GM18870 (cell line): ENCODE measurements around the gene CNTNAP2.

Experiments used
- ATAC-seq: cut with Tn5 transposase; IDR thresholded peaks from one replicate; pipeline ENCODE4 v1.9.1; 2021; ENCODE audit warnings: moderate library complexity; ENCODE audit not compliant: unreplicated experiment

Gene CNTNAP2

DNA sequence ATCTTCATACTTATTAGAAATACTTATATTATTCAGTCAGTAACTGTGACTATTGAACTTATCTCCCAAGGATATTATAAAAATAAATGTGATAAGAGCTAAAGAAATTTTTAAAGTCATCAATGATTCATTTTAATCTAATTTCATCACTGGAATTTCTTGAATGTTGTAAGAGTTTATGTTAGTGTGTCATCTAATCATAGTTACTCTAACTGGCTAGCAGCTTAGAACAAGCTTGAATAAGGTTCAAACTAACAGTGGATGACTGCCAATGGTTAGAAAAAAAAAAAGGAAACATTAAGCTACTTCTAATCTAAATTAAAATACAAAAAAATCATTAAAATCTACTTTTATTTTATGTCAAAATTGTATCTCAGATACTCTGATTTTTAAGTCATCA, 1066.3 kb downstream of the CNTNAP2 start:
- ATAC-seq = no peak

DNA sequence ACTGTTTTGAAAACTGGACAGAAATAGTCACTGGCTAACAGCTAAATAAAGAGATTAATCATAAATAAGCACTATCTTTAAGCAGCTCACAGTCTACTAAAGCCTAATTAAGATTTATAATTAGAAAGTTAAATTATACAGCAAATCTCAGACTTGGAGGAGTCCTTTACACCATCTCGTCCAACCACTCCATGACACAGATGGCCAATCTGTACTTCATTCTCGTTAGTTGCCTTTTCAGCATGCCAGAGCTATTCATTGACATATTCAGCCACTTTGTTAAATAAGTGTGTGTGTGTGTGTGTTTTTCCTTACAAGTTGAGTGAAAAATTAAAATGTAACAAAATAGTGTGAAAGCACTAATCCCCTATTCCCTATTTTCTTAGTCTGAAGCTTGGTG, 1066.7 kb downstream of the CNTNAP2 start:
- ATAC-seq = no peak

DNA sequence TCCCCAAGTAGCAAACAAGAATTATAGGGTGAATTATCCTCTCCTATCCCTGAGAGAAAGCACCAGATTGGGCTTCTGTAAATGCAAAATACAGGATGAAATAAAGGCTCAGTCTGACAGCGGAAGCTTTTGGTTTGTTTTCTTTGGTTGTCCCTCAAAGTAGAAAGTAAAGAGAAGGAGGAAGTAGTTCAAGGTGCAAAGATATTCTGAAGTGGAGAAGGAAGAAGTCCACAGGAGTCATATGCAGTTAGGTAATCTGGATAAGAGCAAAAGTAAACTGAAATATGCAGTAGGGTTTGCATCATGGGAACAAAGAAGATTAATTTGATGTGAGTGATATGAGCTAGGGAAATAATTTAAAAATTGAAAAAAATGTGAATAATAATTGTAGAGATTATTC, 1071.9 kb downstream of the CNTNAP2 start:
- no peak for ATAC-seq

DNA sequence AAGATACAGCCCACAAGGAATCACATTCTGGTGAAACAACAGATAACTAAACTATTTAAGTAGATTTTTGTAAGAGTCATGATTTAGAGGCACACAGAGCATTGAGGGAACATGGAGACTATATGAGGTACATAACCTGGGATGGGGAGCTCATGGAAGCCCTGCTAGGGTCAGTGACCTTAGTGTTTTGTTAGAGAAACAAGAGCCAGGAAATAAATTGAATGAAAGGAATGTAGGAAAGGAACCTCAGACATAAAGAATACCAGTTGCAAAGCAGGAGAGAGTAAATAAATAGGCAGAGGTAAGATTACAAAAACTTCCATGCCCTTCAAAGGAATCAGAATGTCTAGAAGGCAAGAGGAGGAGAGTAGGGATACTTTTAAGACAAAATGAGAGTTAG, 1076.9 kb downstream of the CNTNAP2 start:
- ATAC-seq = no peak

DNA sequence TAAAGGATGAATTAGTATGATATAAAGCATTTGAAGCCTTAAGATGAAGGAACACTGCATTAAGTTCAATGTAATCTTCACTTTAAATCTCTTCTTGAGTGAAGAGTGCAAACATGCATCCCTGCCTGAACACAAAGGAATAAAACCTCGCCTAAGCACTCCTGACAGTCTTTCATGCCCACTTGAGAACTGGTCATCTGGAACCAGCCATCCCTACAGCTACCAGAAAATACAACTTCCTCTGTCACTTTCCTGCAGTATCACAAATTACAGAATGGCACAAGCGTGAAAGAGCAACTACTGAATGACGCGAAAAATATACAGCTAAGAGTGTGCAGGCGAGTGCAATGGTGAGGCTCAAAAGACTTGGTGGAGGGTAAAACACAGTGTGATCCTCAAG, 1079.9 kb downstream of the CNTNAP2 start:
- ATAC-seq = no peak

DNA sequence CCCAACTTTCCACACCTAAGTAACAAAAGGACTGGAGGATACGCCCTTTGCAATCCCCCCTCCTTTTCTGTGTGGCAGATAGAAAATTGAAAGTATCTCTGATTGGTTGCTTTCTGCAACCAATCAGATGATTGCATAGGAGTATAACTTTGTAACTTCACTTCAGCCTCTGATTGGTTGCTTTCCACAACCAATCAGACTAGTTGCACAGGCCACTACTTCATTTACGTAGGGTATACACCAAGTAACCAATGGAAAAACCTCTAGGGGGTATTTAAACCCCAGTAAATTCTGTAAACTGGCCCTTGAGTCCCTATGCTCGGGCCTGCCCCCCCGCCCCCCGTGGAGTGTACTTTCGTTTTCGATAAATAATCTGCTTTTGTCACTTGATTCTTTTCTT, 1080.4 kb downstream of the CNTNAP2 start:
- no peak for ATAC-seq

DNA sequence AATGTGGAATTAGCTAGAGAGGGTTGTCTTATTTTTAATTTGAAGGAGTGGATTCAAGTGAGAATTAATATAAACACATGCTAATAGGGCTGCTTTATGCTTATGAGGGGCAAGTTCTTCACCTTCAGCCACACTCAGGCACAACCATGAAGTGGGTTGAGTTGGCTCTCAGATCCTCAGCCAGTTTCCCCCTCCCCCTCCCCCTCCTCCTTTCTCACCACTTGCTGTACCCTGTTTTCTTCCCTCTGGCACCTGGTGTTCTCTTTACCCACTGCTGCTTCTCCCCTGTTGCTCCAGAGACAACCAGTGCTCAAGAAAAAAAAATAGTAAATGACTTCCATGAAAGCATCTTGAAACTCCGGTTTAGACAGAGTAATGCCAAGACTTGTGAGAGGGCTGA, 1083.3 kb downstream of the CNTNAP2 start:
- no peak for ATAC-seq

DNA sequence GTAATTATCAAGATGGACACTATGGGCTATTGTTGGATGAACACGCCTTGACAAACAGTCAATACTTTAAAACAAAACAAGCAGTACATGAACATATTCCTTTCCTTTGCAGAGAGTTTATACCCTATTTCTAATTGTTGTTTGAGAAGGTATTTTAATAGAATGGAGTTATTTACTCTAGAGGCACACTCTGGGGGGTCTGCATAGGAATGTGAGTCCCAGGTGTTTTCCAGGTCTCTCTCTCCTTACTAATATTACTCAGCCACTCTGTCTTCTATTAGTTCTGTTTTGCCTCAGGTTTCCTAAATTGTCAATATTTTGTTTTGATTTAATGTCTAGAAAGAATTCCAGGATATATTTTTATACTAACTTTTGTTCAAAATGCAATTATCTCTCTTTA, 1091.4 kb downstream of the CNTNAP2 start:
- ATAC-seq = no peak

DNA sequence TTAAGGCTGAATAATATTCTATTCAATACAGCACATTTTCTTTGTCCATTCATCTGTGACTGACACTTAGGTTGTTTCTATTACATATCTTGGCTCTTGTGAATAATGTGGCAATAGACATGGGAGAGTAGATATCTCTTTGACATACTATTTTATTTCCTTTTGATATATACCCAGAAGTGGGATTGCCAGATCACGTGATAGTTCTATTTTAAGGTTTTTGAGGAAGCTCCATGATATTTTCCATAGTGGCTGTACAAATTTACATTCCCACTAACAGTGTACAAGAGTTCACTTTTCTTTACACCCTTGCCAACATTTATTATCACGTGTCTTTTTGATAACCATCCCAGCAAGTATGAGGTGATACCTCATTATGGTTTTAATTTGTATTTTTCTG, 1114.7 kb downstream of the CNTNAP2 start:
- ATAC-seq = no peak

DNA sequence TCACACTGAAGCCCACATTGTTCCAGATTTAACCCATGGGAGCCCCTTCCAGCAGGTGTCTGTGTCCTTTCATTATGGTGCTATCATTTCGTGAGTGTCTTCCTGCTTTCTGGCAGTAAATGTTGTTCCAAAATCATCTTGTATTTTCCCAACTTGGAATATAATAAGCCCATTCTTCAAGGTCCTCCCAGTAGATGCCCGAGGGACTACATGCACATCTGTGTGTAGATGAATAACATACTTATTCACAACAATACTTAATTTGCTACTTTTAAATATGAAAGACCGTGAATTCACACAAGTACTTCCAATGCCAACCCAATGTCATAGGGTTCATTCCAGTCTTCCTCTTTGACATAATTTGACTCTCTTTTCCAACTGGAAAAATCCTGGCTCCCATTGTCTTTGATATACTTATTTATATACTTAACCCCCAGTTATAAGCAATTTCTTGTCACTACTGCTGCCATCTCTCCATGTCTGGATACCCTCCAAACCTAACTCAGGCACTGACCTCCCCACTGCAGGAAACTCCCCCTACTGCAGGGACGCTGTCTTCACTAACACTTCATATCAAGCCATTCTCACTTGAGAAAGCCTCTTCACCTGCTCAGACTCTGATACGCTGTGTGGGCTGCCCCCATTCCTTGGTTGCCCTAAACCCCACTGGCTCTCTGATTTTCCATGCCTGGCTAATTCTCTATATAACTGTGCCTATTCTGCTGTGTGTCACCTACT, 1119.2 kb downstream of the CNTNAP2 start:
- no peak for ATAC-seq

DNA sequence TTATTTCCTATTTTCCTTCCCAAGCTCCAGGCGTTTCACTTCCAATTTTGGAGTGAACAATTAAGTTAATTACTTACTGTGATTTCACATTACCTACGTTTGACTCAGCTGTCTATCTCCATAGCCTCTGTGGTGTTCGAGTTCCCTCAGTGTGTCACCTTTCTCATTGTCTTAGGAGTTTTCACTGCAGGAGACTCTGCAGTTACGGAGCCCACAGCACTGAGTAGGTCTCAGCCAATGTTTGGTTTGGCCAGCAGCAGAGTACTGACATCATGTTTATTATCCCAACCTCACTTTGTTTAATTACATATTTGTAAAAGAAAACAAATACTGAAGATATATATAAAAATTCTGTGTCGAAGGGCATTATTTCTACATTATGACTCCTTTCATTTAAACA, 1123.9 kb downstream of the CNTNAP2 start:
- ATAC-seq = no peak

DNA sequence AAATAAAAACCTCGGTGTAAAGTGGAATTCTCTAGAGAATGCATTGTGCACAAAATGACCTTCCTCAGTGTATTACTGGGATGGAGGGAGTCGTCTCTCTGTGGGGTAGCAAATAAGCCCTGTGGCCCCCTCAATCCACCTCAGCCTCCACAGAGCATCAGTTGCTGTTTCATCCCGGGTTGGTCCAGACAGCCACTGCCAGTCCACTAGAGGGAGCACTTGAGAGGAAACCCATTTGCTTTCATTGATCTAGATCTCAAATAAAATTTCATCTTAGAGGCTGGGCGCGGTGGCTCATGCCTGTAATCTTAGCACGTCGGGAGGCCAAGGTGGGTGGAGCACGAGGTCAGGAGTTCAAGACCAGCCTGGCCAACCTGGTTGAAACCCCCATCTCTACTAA, 1128.7 kb downstream of the CNTNAP2 start:
- ATAC-seq = no peak

DNA sequence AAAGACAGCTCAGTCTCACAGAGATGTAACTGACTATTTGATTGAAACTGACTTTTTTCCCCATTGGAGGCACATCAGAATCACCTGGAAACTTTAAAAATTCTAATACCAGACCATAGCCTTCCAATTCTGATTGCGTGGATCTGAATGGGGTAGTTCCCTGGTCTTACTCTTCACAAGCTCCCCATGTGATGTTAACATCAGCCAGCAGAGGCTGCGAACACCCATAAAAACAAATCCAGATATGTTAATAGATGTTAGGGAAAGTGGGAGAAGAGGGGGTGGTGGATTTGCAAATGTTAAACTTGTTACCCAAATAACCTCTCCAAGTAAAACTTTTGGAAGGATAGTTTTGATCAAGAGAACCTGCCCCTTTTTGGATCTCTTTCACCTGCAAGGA, 1133.4 kb downstream of the CNTNAP2 start:
- ATAC-seq = no peak

DNA sequence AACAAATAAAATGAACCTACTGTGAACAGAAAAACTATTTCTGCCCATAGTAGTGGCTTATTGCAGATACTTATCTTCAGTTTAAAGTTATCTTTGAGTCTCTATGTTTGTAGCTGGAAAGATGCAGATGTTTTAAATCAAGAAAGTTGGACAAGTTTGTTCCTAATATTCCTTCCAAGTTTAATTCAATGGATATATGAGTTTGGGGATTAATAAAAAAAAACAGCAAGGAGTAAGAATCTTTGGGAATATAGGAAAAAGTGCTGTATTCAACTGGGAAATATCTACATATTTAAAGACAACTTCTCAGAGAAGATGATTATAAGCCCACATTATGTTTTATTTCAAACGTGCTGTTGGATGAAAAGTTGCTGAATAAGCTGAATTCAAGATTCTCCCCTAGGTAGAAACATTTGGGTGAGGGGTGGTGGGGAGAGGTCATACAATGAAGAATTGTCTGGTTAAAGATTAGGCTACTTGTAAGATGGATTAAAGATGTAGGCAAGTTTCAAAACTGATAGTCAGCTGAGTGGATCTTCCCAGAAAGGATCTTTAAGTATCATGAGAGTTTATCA, 1135.2 kb downstream of the CNTNAP2 start:
- ATAC-seq = no peak

DNA sequence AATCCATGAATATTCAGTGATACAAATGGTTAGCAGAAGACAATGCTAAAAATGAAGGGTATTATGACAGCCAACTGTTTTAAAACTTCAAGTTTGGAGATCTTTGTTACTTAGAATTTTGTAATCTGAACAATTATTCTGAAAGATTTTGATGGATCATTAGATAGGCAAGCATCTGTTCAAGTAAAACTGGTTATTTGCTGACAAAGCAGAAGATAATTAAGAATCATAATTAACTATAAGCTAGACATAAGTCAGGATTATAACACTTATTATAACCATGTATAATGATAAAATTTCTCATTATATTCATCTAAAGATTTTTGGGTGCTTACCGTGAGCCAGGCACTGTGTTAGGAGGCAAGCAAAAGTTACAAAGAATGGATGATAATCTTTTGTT, 1145.1 kb downstream of the CNTNAP2 start:
- no peak for ATAC-seq

DNA sequence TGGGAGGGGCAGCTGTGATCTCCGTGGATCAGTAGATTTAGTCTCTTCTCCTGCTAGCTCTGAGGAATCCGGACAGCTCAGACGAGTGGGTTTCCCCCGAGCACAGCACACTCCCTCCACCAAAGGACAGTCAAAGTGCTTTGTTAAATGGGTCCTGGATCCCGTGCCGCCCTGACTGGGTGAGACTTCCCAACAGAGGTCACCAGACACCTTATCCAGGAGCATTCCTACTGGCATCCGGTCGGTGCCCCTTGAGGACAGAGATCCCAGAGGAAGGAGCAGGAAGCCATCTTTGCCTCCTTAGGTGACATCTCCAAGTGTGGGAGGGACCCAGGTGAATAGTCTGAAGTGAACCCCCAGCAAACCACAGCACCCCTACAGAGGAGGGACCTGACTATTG, 1148.9 kb downstream of the CNTNAP2 start:
- ATAC-seq = no peak

DNA sequence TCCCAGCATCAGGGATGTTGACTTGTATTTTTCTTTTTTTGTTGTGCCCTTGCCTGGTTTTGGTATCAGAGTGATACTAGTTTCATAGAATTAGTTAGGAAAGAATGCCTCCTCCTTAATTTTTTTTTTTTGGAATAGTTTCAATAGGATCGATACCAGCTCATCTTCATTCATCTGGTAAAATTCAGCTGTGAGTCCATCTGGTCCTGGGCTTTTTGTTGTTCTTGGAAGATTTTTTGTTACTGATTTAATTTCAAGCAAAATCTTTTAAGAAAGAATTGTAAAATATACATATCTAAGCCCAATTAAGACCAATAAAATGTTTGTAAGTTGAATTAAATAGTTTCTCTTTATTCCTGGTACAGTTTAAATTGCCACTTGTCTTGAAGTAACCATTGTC, 1159.5 kb downstream of the CNTNAP2 start:
- no peak for ATAC-seq

DNA sequence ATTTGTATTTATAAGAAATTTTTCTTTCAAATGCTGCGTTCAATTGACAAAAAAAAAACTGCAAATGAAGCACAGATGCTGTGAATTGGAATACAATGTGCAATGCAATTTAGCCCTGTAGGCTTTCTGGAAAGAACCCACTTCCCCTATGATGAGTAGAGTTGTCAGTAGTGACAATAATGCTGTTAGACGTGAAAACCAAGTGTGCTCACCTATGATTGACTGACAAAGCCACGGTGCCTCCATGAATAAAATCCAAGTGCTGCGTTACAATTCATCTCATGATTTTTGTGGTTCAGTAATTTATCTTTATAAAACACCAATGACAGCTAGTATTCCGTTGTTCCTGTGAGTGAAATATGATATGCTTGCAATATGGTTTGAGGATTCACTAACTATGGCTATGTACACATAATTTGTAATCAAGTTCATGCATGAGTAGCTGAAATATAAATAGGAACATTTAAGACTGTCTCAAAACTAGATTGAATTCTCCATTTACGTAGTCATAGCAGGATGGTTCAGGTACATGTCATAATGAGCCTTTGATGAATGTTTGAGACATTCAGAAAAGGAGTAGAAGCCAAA, 1160.3 kb downstream of the CNTNAP2 start:
- no peak for ATAC-seq

DNA sequence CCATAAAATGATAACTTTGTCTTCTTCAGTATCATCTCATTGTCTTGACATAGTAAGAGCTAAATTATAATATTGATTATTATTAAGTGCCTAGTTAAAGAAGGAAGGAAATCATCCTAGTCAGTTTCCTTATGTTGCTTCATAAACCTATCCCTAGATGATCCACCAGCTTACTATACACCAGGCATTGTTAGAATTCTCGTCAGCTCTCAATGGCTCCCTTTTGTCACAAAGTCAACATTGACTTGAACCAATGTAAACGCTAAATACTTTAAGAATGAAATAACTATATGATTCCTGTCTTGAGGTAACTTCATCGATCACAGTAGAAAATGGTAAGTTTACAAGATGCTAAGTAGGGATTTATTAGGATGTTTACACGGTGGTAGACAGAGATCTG, 1162.9 kb downstream of the CNTNAP2 start:
- ATAC-seq = no peak

DNA sequence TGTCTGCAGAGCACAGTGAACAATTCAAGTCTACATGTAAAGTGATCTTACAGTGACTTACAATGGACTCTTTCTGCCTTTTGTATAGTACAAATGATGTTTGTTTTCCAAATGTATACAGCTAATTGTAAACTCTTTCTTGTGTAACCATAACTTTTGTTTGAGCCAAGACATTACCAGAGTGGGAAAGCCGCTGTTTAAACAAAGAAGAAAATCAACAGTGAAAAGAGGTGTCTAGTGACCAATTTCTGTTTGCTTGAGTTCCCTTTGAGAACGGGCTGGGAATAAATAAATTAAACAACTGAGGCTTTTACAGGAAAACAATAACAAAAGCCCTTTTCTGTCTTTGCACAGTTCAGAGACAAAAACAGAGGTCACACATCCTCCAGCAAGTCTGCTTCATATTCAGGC, 1163.4 kb downstream of the CNTNAP2 start:
- ATAC-seq = no peak

DNA sequence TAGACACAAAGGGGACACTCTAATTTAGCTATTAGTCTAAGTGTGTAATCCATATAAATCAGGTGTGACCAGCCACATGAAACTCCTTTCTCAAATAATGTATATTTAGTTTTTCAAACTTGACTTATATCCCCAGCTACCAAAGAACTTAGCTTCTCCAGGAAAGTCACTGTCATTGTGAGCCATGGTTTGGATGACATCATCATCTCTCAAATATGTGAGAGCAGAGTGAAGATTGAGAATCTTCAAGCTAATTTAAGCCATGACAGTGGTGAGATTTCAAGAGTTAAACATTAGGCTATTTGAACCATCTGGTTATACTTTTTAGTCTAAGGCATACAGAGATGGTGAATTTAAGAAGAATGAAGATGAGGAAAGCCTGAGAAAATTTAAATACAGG, 1165.6 kb downstream of the CNTNAP2 start:
- ATAC-seq = no peak

DNA sequence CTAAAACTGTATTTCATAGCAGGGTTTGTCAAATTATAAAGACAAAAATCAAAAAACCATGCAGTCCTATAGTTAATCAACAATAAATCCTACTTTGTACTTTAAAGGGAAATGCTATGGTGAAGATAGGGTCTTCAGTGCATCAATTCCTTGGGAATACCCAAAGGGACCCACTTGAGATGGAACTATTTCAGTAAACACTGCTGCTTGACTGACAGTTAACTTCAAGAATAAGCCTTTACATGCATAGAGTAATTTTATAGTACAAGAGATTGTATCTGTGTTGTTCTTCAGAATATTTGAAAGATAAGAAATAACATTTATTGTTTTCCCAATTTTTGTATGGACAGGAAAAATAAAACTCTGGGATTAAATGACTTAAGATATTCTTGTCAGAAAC, 1179.6 kb downstream of the CNTNAP2 start:
- ATAC-seq = no peak

DNA sequence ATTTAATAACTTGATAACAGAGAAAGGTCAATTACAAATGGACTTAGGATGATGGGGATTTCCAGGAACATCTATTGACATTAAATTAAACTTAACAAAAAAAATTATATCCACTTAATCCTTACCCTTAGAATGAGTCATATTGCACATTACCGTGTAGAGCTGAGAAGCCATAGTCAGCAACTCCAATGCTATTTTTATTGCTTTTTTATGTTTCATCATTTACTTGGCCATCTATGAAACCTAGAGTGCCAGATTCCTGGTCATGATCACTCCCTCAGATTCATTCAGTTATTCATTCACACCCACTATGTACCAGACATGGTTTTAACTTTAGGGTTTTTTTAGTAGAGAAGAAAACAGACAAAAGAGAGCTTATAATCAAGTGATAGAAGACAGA, 1180.4 kb downstream of the CNTNAP2 start:
- no peak for ATAC-seq
